Activated B cell treated with CpG ODN at 0.5 μM for 24 hours (primary cell): ENCODE data around the gene NTHL1. TPM values are rescaled to one million over a fixed set of nuclear protein-coding genes. Genes with fewer than 3 reads are reported as not detected.

ENCODE experiments used
- ATAC-seq: fragments of 200-7000 bp; cut with Tn5 transposase; one replicate; pipeline ENCODE4 v1.10.0; 2021; ENCODE audit warnings: low read depth, mild to moderate bottlenecking, moderate library complexity
- CTCF ChIA-PET: fragments of 350-600 bp; sonication (Branson Sonifier 250); formaldehyde crosslinking; loops from one replicate; lab custom pipeline; 2021; ENCODE audit warnings: antibody characterized with exemption; lab: Charles Lee
- POLR2A ChIA-PET: fragments of 350-600 bp; sonication (Branson Sonifier 250); formaldehyde crosslinking; loops from one replicate; lab custom pipeline; 2021; ENCODE audit warnings: antibody characterized with exemption; lab: Charles Lee
- DNase-seq: peaks from one replicate; pipeline ENCODE4 v3.0.0; 2022
- H3K27ac Mint-ChIP-seq: one replicate; pipeline ENCODE4 v1.8.0; 2020; ENCODE audit warnings: mixed read lengths
- H3K27me3 Mint-ChIP-seq: one replicate; pipeline ENCODE4 v1.8.0; 2021; ENCODE audit warnings: mixed read lengths
- H3K36me3 Mint-ChIP-seq: one replicate; pipeline ENCODE4 v1.8.0; 2021; ENCODE audit warnings: low read depth, mixed read lengths
- H3K4me1 Mint-ChIP-seq: one replicate; pipeline ENCODE4 v1.8.0; 2021; ENCODE audit warnings: mixed read lengths
- H3K4me3 Mint-ChIP-seq: one replicate; pipeline ENCODE4 v1.8.0; 2020; ENCODE audit warnings: mild to moderate bottlenecking, mixed read lengths
- H3K9me3 Mint-ChIP-seq: one replicate; pipeline ENCODE4 v1.8.0; 2020; ENCODE audit warnings: mixed read lengths
- intact Hi-C: fragments of 100-400 bp; cut with micrococcal nuclease; formaldehyde crosslinking; loops from one replicate; pipeline ENCODE4 v1.15.1; 2024
- total RNA-seq: library from RNA; stranded (reverse); gene quantifications from 2 replicates; pipeline ENCODE4 v1.2.3, GENCODE V29; 2022
- TF ChIP-seq, protein P1 (sequence below): fragments of 200-600 bp; IDR thresholded peaks from one replicate; pipeline ENCODE4 v1.8.0; 2022; ENCODE audit warnings: antibody characterized with exemption, mild to moderate bottlenecking

Gene NTHL1
- total RNA-seq, 1 donor from 2014 or later = 10.5 TPM

- CTCF ChIA-PET = no interaction called here
- Mint-ChIP-seq H3K27me3 (no peaks in the 10 kb centered on the region), H3K4me1 (peaks cover 6% of the 10 kb centered on the region), H3K4me3 (no peak overlapping the region), H3K36me3 (peaks cover 49% of the 10 kb centered on the region), H3K27ac (no peak overlapping the region), H3K9me3 (no peaks in the 10 kb centered on the region)
- TF ChIP-seq, protein P1, sequence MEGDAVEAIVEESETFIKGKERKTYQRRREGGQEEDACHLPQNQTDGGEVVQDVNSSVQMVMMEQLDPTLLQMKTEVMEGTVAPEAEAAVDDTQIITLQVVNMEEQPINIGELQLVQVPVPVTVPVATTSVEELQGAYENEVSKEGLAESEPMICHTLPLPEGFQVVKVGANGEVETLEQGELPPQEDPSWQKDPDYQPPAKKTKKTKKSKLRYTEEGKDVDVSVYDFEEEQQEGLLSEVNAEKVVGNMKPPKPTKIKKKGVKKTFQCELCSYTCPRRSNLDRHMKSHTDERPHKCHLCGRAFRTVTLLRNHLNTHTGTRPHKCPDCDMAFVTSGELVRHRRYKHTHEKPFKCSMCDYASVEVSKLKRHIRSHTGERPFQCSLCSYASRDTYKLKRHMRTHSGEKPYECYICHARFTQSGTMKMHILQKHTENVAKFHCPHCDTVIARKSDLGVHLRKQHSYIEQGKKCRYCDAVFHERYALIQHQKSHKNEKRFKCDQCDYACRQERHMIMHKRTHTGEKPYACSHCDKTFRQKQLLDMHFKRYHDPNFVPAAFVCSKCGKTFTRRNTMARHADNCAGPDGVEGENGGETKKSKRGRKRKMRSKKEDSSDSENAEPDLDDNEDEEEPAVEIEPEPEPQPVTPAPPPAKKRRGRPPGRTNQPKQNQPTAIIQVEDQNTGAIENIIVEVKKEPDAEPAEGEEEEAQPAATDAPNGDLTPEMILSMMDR = no peak
- POLR2A ChIA-PET = no interaction called here
- ATAC-seq (no peak), DNase-seq (no peak)
- intact Hi-C loops = no loop called here
Measured at GRCh38 chr16:2083876-2084780, 36.5 kb upstream of the NTHL1 start.

- DNase-seq (no peak), ATAC-seq (no peak)
- Mint-ChIP-seq H3K27ac (no peak overlapping the region), H3K4me3 (no peak overlapping the region), H3K36me3 (peaks cover 47% of the 10 kb centered on the region), H3K27me3 (no peaks in the 10 kb centered on the region), H3K4me1 (peaks cover 6% of the 10 kb centered on the region), H3K9me3 (no peaks in the 10 kb centered on the region)
- TF ChIP-seq, protein P1 = no peak
- ChIA-PET CTCF (no interaction called here), POLR2A (no interaction called here)
- intact Hi-C loops = no loop called here
Measured at GRCh38 chr16:2083409-2083808, 35.8 kb upstream of the NTHL1 start.

DNA sequence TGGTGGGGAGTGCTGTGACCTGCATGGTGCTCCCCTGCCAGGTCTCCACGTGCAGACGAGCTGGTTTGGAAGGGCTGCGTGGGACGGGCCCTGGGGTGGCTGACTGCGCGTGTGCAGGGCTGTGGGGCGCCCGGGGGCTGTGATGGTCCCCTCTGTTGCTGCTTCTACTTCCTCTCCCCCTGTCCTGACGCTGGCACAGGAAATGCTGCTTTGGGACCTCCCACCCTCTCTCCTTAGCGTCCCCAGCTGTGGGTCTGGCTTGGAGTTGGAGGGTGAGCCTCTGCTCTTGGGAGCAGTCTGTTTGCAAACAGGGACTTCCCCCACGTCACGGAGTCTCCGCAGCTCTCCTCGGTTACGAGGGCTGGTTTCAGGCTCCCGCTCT is 35.3 kb upstream of the NTHL1 start:
- Mint-ChIP-seq H3K27me3 (no peaks in the 10 kb centered on the region), H3K36me3 (peaks cover 45% of the 10 kb centered on the region), H3K9me3 (no peaks in the 10 kb centered on the region), H3K27ac (no peak overlapping the region), H3K4me1 (peaks cover 6% of the 10 kb centered on the region), H3K4me3 (no peak overlapping the region)
- ATAC-seq (no peak), DNase-seq (no peak)
- ChIA-PET CTCF (no interaction called here), POLR2A (no interaction called here)
- TF ChIP-seq, protein P1 = no peak
- intact Hi-C loops = no loop called here

DNA sequence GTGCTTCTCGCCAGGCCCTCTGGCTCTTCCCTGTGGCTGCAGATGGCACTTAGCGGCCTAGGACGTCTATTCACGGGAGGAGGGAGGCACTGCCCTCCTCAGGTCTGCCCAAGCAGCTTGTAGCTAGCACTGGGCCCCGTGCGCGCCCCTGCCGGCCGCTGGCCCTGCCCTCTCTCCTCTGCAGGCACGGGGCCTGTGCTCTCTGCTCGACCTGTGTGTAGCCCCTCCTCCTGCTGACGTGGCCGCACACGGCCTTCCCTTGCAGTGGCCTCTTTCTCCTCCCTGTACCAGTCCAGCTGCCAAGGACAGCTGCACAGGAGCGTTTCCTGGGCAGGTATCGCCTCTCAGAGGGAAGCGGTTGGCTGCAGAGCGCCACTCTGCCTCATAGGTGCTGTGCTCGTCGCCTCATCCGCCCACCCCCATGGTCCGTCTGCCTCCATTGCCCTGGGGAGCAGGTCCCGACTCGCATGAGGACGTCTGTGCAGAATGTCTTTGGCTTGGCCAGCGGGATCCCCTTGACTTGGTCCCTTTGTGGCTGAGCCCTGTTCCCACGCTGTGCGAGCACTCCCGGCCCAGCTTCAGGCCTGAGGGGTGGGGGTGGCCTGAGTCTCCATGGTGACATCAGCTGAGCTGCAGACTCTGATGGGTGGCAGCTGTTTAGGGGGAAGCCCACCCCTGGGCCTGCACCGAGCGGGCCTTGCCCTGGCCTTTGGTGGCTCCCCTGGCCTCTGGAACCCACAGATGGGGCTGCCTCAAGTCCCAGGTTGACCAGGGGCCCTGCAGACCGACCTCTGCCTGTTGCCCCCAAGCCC is 34.7 kb upstream of the NTHL1 start:
- CTCF ChIA-PET = no interaction called here
- ATAC-seq = no peak
- POLR2A ChIA-PET = no interaction called here
- H3K9me3 Mint-ChIP-seq = no peaks in the 10 kb centered on the region
- H3K4me3 Mint-ChIP-seq = no peak overlapping the region
- peaks cover 6% of the 10 kb centered on the region for H3K4me1 Mint-ChIP-seq
- no peak for DNase-seq
- TF ChIP-seq, protein P1 = no peak
- H3K36me3 Mint-ChIP-seq = peaks cover 45% of the 10 kb centered on the region
- H3K27ac Mint-ChIP-seq = no peak overlapping the region
- H3K27me3 Mint-ChIP-seq = no peaks in the 10 kb centered on the region
- intact Hi-C loops = no loop called here
